H1 (cell line): ENCODE results near the gene IGFBP3. TPM values are rescaled to one million over a fixed set of nuclear protein-coding genes. Genes with fewer than 3 reads are reported as not detected.

Experiments
- E2F6 ChIP-seq: IDR thresholded peaks from 2 replicates; pipeline ENCODE4 v1.6.1; 2012; ENCODE audit warnings: inconsistent platforms
- JUND ChIP-seq: IDR thresholded peaks from 2 replicates; pipeline ENCODE4 v1.6.1; 2011; ENCODE audit warnings: mild to moderate bottlenecking, improper control_type of control experiment, low read length
- KDM5A ChIP-seq: fragments of 200-600 bp; IDR thresholded peaks from 2 replicates; pipeline ENCODE4 v1.7.1; 2012; ENCODE audit warnings: mild to moderate bottlenecking, low read length, inconsistent platforms, mixed read lengths
- SUZ12 ChIP-seq: fragments of 200-600 bp; sonication (generic); IDR thresholded peaks from 2 replicates; pipeline ENCODE4 v1.6.1; 2012; ENCODE audit warnings: mild to moderate bottlenecking, inconsistent platforms, low read length, moderate library complexity, mixed read lengths
- TAF1 ChIP-seq: IDR thresholded peaks from 2 replicates; pipeline ENCODE4 v1.6.1; 2011; ENCODE audit warnings: mild to moderate bottlenecking, low read depth, low read length
- USF2 ChIP-seq: IDR thresholded peaks from 2 replicates; pipeline ENCODE4 v1.6.1; 2011; ENCODE audit warnings: low read length, improper control_type of control experiment
- polyA plus RNA-seq, 7 experiments: library from polyadenylated mRNA; depleted of rRNA in 3 of 7; stranded (reverse) in 5 of 7; unstranded in 2 of 7; fragments of >200 nt in 5 of 7; fragments of 200-250 nt in 2 of 7; gene quantifications; 1 replicate in 5 of 7; 2 replicates in 1 of 7; 4 replicates in 1 of 7; pipeline versions ENCODE4 v1.2.1 to v1.2.3, GENCODE V29; 2011 to 2013; ENCODE audit warnings: missing spikeins in 2 of 7, mixed read lengths in 2 of 7
- total RNA-seq: library from RNA; stranded (reverse); fragmentation: NEBNext Ultra II Directional; extraction: Animal tissue kit (Norgen Biotek cat#: 25700); gene quantifications from 2 replicates; pipeline ENCODE4 v1.2.1, GENCODE V29; 2021

The IGFBP3 gene
- total and polyA plus RNA-seq, 2 of the 8 experiments (the other 6 are each of a cell fraction or from before 2014, with no cell fraction given) = 5.5 to 12.1 TPM

- TF ChIP-seq JUND (no peak), TAF1 (no peak), E2F6 (no peak), USF2 (no peak), SUZ12 (no peak), KDM5A (no peak)
Observed at GRCh38 chr7:45897042-45897690, 23.9 kb downstream of the IGFBP3 start (continued).
